GM18519 (cell line): ENCODE measurements around the gene STAG1.
"Not testable (repeated sequence)": the region's sequence is repeated elsewhere in the genome, so short reads cannot be mapped to it uniquely, and the experiment has no call there.

Source experiments
- ATAC-seq: cut with Tn5 transposase; IDR thresholded peaks from one replicate; pipeline ENCODE4 v1.9.1; 2021; ENCODE audit warnings: mild to moderate bottlenecking, moderate library complexity; ENCODE audit not compliant: unreplicated experiment, low FRiP score

Gene STAG1

DNA sequence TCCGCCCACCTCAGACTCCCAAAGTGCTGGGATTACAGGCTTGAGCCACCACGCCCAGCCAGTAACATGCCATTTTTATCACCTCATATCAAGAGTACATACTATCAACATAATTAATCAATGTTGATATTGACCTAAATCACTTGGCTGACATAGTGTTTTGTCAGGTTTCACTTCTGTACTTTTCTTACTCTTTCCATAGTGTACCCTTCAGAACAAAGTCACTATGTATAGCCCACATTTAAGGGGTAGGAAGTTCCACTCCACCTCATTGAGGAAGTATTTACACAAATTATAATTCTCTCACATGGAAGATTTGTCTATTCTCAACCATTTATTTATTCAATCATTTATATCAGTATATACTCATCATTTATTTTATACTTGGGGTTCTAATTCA is 145.2 kb downstream of the STAG1 start:
- ATAC-seq: no peak

DNA sequence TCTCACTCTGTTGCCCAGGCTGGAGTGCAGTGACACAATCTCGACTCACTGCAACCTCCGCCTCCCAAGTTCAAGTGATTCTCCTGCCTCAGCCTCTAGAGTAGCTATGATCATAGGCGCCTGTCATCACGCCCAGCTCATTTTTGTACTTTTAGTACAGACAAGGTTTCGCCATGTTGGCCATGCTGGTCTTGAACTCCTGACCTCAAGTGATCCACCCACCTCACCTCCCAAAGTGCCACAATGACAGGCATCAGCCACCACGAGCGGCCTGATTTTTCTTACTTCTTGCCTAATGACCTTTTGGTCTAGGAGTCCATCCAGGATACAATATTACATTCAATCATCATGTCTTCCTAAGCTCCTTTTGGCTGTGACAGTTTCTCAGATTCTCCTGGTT is 146.0 kb downstream of the STAG1 start:
- not testable (repeated sequence) for ATAC-seq

- ATAC-seq: no peak
These were observed 147.2 kb downstream of the STAG1 start for GRCh38 chr3:136604961-136605360.

- ATAC-seq: no peak
These were observed 149.4 kb downstream of the STAG1 start for GRCh38 chr3:136602818-136603217.

- no peak for ATAC-seq
These were observed 156.1 kb downstream of the STAG1 start for GRCh38 chr3:136595913-136596697.

GRCh38 chr3:136586580-136586979 is 165.6 kb downstream of the STAG1 start:
- no peak for ATAC-seq

DNA sequence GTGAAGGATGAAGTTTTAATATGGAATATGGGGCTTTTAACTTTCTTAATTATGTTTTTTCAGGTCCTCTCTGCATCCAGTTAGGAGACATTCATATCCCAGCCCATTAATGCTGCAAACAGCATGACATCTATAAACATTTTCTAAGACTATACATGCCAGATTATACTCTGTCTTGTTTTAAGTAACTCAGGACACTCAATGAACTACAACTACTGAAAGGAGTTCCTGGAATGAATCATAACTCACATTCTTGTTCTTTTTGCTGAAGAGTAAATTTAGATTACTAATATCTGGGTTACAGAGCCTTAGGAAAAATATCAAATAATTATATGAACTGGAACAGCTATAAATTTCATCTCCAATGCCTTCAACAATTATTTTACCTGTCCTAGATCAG is 167.4 kb downstream of the STAG1 start:
- no peak for ATAC-seq

DNA sequence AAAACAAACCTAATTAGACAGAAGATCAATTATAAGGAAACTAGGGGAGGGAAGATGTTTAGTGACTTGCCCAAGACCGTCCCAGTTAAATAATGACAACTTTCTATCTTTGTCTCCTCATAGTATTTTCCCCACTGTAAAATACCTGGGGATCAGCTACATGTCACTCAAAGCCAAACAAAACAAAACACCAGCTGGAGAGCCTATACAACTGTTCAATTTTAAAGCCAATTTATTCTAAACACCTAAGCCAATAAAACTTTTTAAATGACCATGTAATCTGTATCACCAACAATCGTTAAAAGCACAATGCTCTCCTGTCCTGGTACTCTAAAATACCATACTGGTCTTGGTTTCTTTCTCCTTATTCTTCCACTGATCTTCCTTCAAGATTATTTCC is 168.4 kb downstream of the STAG1 start:
- ATAC-seq: no peak

GRCh38 chr3:136577791-136578190 is 174.4 kb downstream of the STAG1 start:
- no peak for ATAC-seq

DNA sequence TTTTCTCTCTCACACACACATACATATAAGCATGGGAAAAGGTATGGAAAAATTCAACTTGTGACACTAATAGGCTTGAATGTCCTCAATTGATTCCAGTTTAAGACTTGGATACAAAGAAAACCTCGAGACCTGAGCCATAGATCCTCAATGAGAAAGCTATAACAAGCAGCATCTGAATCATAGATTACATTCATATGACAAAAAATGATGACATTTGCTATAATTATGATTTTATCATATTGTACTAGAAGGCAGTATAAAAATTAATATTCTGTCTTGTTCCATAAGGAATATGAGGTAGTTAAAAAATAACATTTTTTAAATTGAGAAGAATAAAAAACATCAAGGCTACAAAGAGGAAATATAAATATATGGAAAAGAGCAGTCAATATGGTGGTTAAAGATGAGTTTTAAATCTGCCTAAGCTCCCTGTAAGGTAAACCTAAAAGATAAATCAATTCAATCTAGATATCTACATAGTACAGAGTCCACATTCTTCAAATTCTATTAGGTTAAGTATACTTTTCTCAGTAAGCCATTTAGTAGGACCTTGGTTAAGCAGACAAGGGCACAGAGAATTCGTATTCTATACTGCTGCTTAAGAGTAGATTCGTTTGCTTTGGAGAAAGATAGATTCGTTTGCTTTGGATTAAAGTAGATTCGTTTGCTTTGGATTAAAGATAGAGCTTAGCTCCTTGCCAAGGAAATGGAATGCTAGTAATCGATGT is 175.7 kb downstream of the STAG1 start:
- ATAC-seq: no peak

DNA sequence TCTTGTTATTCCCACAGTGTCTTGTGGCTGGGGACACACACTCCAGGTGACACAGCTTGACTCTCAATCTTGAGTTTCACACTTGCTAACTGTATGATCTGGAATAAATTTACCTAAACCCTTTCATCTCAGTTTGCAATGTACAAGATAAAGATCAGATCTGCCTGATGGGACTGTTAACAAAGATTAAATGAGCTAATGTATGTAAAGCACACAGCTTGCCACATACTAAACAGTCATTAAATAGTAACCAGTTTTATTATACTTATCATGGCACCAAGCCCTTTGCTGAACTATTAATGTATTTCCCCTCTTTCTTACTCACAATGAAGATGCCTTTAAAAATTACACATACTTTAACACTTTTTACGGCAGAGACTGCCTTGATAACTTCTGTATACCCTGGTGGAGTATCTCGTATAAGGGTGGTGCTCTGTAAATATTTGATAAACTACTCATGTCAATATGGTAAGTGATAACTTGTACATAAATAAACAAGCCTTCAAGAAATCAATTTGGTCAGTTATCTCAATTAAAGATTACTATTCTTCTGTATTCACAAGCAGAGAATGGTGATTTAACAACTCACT is 184.5 kb downstream of the STAG1 start:
- ATAC-seq: no peak

DNA sequence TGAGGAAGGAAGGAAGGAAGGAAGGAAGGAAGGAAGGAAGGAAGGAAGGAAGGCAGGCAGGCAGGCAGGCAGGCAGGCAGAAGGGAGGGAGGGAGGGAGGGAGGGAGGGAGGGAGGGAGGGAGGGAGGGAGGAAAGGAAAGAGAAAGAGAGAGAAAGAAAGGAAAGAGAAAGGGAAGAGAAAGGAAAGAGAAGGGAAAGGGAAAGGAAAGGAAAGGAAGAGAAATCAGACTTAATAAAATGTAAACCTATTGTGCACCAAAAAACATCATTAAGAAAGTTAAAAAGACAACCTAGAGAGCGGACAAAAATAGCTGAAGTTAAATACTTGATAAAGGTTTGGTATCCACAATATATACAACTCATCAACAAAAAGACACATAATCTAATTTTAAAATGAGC is 187.2 kb downstream of the STAG1 start:
- not testable (repeated sequence) for ATAC-seq

GRCh38 chr3:136562026-136562425 is 190.2 kb downstream of the STAG1 start:
- no peak for ATAC-seq

- ATAC-seq: no peak
These were observed 192.3 kb downstream of the STAG1 start for GRCh38 chr3:136559896-136560295.

DNA sequence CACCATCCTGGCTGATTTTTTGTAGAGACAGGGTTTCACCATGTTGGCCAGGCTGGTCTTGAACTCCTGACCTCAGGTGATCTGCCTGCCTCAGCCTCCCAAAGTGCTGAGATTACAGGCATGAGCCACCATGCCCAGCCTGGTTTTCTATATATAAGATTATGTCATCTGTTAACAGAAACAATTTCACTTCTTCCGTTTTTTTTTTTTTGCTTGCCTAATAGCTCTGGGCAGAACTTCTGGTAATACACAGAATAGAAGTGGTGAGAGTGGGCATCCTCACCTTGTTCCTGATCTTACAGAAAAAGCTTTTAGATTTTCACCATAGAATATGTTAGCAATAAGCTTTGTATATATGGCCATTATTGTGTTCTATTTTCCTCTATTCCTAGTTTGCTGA is 202.7 kb downstream of the STAG1 start:
- ATAC-seq: not testable (repeated sequence)

DNA sequence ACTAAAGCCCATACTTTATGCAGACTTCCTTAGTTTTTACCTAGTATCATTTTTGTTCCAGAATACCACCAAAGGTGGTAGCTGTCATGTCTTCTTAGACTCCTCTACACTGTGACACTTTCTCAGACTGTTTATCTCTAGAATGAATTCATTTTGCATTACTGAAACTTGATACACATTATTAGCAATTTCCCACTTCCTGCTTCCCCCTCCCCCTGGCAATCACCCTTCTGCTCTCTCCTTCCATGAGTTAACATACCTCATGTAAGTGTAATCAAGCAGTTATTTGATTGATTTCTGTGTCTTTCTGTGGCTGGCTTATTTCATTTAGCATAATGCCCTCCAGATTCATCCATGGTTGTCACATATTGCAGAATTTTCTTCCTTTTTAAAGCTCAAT is 204.9 kb downstream of the STAG1 start:
- no peak for ATAC-seq

- no peak for ATAC-seq
These were observed 205.5 kb downstream of the STAG1 start for GRCh38 chr3:136546720-136547119.

DNA sequence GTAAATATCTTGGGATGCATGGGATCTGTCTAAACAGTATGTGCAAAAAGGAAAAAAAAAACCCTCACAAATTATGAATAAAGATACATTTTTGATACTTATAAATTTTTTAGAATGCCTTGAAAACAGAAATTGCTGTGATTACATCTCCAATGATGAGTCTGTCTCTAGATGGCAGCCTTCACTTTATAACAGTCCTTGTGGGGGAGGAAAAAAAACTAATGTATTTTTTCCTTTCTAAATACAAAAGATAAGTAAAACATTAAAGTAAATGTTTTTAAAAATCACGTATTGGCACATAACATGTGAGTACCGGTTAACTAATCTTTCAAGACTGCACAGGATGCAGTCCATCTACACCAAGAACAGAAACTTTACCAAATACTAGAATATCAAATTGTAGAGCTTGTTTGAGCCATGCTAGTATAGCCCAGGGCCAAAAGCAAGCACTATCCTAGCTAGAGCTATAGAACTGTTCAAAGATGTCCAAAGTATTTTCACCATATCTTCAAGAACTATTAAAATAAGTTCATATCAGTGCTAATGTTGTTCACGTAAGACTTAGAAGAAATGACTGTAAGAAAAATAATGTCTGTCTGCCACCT is 206.4 kb downstream of the STAG1 start:
- ATAC-seq: no peak

- no peak for ATAC-seq
These were observed 207.6 kb downstream of the STAG1 start for GRCh38 chr3:136544532-136544931.

GRCh38 chr3:136543385-136543784 is 208.8 kb downstream of the STAG1 start:
- ATAC-seq: no peak

- ATAC-seq: no peak
These were observed 216.3 kb downstream of the STAG1 start for GRCh38 chr3:136535906-136536305.
